ENCODE data around the gene DCPS.
"Not testable (repeated sequence)": the region's sequence is repeated elsewhere in the genome, so short reads cannot be mapped to it uniquely, and the experiment has no call there.

Gene DCPS

GRCh38 chr11:126394036-126394435, 90.2 kb downstream of the DCPS start:
- peak overlapping the region; percentile 63 for H3K4me3 ChIP-seq (ENCODE audit: low read depth, low read length)
- DNase-seq (ENCODE audit: low read depth), result peak; percentile 44
- TF ChIP-seq MAX (IDR thresholded peaks at IDR 0.05; ENCODE audit: low read depth, low read length), result no peak
- TF ChIP-seq CTCF (IDR thresholded peaks at IDR 0.05; ENCODE audit: low read depth, low read length), result no peak
- no peak for TF ChIP-seq MYC (IDR thresholded peaks at IDR 0.05; ENCODE audit: low read depth, low read length)
- no peak for TF ChIP-seq POLR2A (IDR thresholded peaks at IDR 0.05; ENCODE audit: extremely low read depth, insufficient read length)

GRCh38 chr11:126394634-126395072, 90.8 kb downstream of the DCPS start:
- DNase-seq (ENCODE audit: low read depth); H3K4me3 ChIP-seq (ENCODE audit: low read depth, low read length): not testable (repeated sequence)
